HCT116 (cell line): ENCODE data around the gene FAH. TPM values are rescaled to one million over a fixed set of nuclear protein-coding genes. Genes with fewer than 3 reads are reported as not detected.

ENCODE experiments used
- ATAC-seq: fragments of 200-7000 bp; cut with Tn5 transposase; 2 replicates; pipeline ENCODE4 v1.9.1; 2020; ENCODE audit warnings: mild to moderate bottlenecking, moderate library complexity
- BruUV-seq: library from RNA; stranded (reverse); fragments of 400-500 nt; replicated peaks from 2 replicates; lab custom pipeline; 2021; lab: Mats Ljungman, UMichigan
- CTCF ChIA-PET: fragments of 300-600 bp; sonication (Branson Sonifier 250); formaldehyde crosslinking; loops from one replicate; lab custom pipeline; 2021; ENCODE audit warnings: antibody characterized with exemption; lab: Charles Lee
- POLR2A ChIA-PET: fragments of 300-600, 350-600 bp; sonication (Branson Sonifier 250); formaldehyde crosslinking; loops from one replicate; lab custom pipeline; 2021; ENCODE audit warnings: antibody characterized with exemption; lab: Charles Lee
- RAD21 ChIA-PET, 2 experiments: fragments of 300-600 bp; sonication (Branson Sonifier 250); formaldehyde crosslinking; loops; one replicate each; lab custom pipeline; 2023; ENCODE audit warnings: low total read pairs in 2 of 2; ENCODE audit not compliant: uncharacterized antibody in 2 of 2, unreplicated experiment in 2 of 2, low non-redundant PET in 1 of 2; lab: Charles Lee
- DNase-seq: peaks from one replicate; pipeline ENCODE4 v3.0.0-alpha.2; 2010; ENCODE audit warnings: low read depth, low spot score
- H2AFZ ChIP-seq: fragments of 200-600 bp; shearing (Covaris generic), sonication (generic); 2 replicates; pipeline ENCODE4 v1.6.1; 2017; ENCODE audit warnings: low read depth, mixed run types, mixed read lengths, antibody characterized with exemption, low read length; ENCODE audit not compliant: poor library complexity, severe bottlenecking
- H3K27ac ChIP-seq: 2 replicates; pipeline ENCODE4 v1.5.1; 2012; ENCODE audit warnings: low read depth, low read length
- H3K27me3 ChIP-seq: fragments of 200-600 bp; sonication (generic); 2 replicates; pipeline ENCODE4 v1.6.1; 2016; ENCODE audit warnings: mixed run types, low read length, mixed read lengths; ENCODE audit not compliant: insufficient read depth
- H3K36me3 ChIP-seq, 2 experiments: fragments of 200-500 bp in 1 of 2; fragments of 200-600 bp in 1 of 2; sonication (Bioruptor generic) in 1 of 2; sonication (generic) in 1 of 2; 2 replicates each; pipeline versions ENCODE4 v1.5.1 to v1.6.1; 2014 to 2016; ENCODE audit warnings: low read length in 2 of 2, inconsistent platforms in 1 of 2, mixed read lengths in 1 of 2, mixed run types in 1 of 2; ENCODE audit not compliant: insufficient read depth in 2 of 2, control insufficient read depth in 1 of 2
- H3K4me1 ChIP-seq, 2 experiments: fragments of 200-600 bp in 1 of 2; sonication (generic) in 1 of 2; 2 replicates each; pipeline versions ENCODE4 v1.5.1 to v1.6.1; 2012 to 2017; ENCODE audit warnings: low read length in 2 of 2, inconsistent platforms in 1 of 2, mild to moderate bottlenecking in 1 of 2, mixed read lengths in 1 of 2, mixed run types in 1 of 2, moderate library complexity in 1 of 2; ENCODE audit not compliant: insufficient read depth in 2 of 2, control insufficient read depth in 1 of 2
- H3K4me2 ChIP-seq: fragments of 200-600 bp; sonication (generic); 2 replicates; pipeline ENCODE4 v1.6.1; 2017; ENCODE audit warnings: mixed run types, low read length, mixed read lengths
- H3K4me3 ChIP-seq, 2 experiments: fragments of 200-600 bp in 1 of 2; sonication (generic) in 1 of 2; replicated peaks in 1 of 2; 2 replicates each; pipeline ENCODE4 v1.5.1; 2011 to 2016; ENCODE audit warnings: low read length in 2 of 2, control low read depth in 1 of 2, low read depth in 1 of 2, mild to moderate bottlenecking in 1 of 2, mixed read lengths in 1 of 2, mixed run types in 1 of 2
- H3K79me2 ChIP-seq: fragments of 200-600 bp; sonication (generic); 2 replicates; pipeline ENCODE4 v1.6.1; 2017; ENCODE audit warnings: mild to moderate bottlenecking, mixed run types, low read length, moderate library complexity, mixed read lengths; ENCODE audit not compliant: insufficient read depth
- H3K9ac ChIP-seq: fragments of 200-600 bp; sonication (generic); 2 replicates; pipeline ENCODE4 v1.6.1; 2016; ENCODE audit warnings: low read length, mixed read lengths
- H3K9me2 ChIP-seq: fragments of 200-600 bp; sonication (generic), shearing (Covaris generic); 2 replicates; pipeline ENCODE4 v1.6.1; 2017; ENCODE audit warnings: mixed run types, mild to moderate bottlenecking, moderate library complexity; ENCODE audit not compliant: insufficient read depth
- H3K9me3 ChIP-seq, 2 experiments: fragments of 200-500 bp in 1 of 2; fragments of 200-600 bp in 1 of 2; sonication (Bioruptor generic) in 1 of 2; sonication (generic) in 1 of 2; 2 replicates each; pipeline ENCODE4 v1.6.1; 2014 to 2017; ENCODE audit warnings: low read length in 2 of 2, mixed read lengths in 2 of 2, inconsistent platforms in 1 of 2, low read depth in 1 of 2, mild to moderate bottlenecking in 1 of 2, mixed run types in 1 of 2, moderate library complexity in 1 of 2; ENCODE audit not compliant: control insufficient read depth in 1 of 2, insufficient read depth in 1 of 2
- H4K20me1 ChIP-seq: fragments of 200-600 bp; sonication (generic), shearing (Covaris generic); 2 replicates; pipeline ENCODE4 v1.6.1; 2017; ENCODE audit warnings: mixed run types, mild to moderate bottlenecking, moderate library complexity; ENCODE audit not compliant: insufficient read depth
- CBX3 ChIP-seq: IDR thresholded peaks from 2 replicates; pipeline ENCODE4 v1.6.1; 2012; ENCODE audit warnings: low read depth
- CEBPB ChIP-seq: IDR thresholded peaks from 2 replicates; pipeline ENCODE4 v1.6.1; 2012; ENCODE audit warnings: low read depth
- EZH2 ChIP-seq: fragments of 200-600 bp; sonication (generic); IDR thresholded peaks from 2 replicates; pipeline ENCODE4 v1.6.1; 2017; ENCODE audit warnings: antibody characterized with exemption, mixed run types
- EZH2phosphoT487 ChIP-seq: fragments of 200-600 bp; IDR thresholded peaks from 2 replicates; pipeline ENCODE4 v1.6.1; 2018; ENCODE audit warnings: antibody characterized with exemption, borderline replicate concordance
- JUND ChIP-seq: IDR thresholded peaks from 2 replicates; pipeline ENCODE4 v1.6.1; 2012
- MAX ChIP-seq: IDR thresholded peaks from 2 replicates; pipeline ENCODE4 v1.6.1; 2012
- POLR2A ChIP-seq: IDR thresholded peaks from 2 replicates; pipeline ENCODE4 v1.7.0; 2011; ENCODE audit warnings: borderline replicate concordance; ENCODE audit not compliant: insufficient read depth, insufficient read length; ENCODE audit errors: extremely low read depth
- RAD21 ChIP-seq: IDR thresholded peaks from 2 replicates; pipeline ENCODE4 v1.6.1; 2012; ENCODE audit warnings: low read depth, mild to moderate bottlenecking
- REST ChIP-seq: IDR thresholded peaks from 2 replicates; pipeline ENCODE4 v1.6.1; 2012; ENCODE audit warnings: low read depth
- TCF7L2 ChIP-seq: IDR thresholded peaks from 2 replicates; pipeline ENCODE4 v1.7.0; 2011; ENCODE audit warnings: borderline replicate concordance, inconsistent platforms; ENCODE audit not compliant: insufficient read depth, insufficient read length; ENCODE audit errors: extremely low read depth
- YY1 ChIP-seq: IDR thresholded peaks from 2 replicates; pipeline ENCODE4 v1.6.1; 2011; ENCODE audit warnings: low read length, low read depth, moderate library complexity, mild to moderate bottlenecking; ENCODE audit not compliant: insufficient replicate concordance; ENCODE audit errors: extremely low read depth
- ZFX ChIP-seq: fragments of 450-650 bp; IDR thresholded peaks from 2 replicates; pipeline ENCODE4 v1.6.1; 2017
- ZNF274 ChIP-seq: fragments of 200-500 bp; sonication (Bioruptor generic); IDR thresholded peaks from 2 replicates; pipeline ENCODE4 v1.6.1; 2014; ENCODE audit warnings: mild to moderate bottlenecking, low read depth, low read length, inconsistent platforms
- intact Hi-C: fragments of 100-400 bp; cut with micrococcal nuclease; formaldehyde crosslinking; loops from 2 replicates; pipeline ENCODE4 v1.10.0; 2022
- total RNA-seq: library from RNA; stranded (reverse); gene quantifications from one replicate; pipeline ENCODE4 v1.2.1, GENCODE V29; 2021; ENCODE audit not compliant: unreplicated experiment

Gene FAH
- total RNA-seq, 1 experiment from 2014 or later = 20.0 TPM

GRCh38 chr15:80167936-80168335 is 15.1 kb downstream of the FAH start:
- Histone ChIP-seq H3K4me2 (no peak overlapping the region), H3K9me2 (no peaks in the 10 kb centered on the region), H3K27me3 (no peaks in the 10 kb centered on the region), H3K4me3 (no peak overlapping the region)
- DNase-seq (no peak), ATAC-seq (no peak)
- no TSS peak for BruUV-seq
- TF ChIP-seq RAD21 (no peak), ZNF274 (no peak), EZH2 (no peak), MAX (no peak), TCF7L2 (no peak), YY1 (no peak), REST (no peak), POLR2A (no peak), ZFX (no peak), CBX3 (no peak), JUND (no peak), CEBPB (no peak), EZH2phosphoT487 (no peak)
- TF ChIP-seq, all 23 proteins: peak for 0
- RAD21 ChIA-PET = interaction anchor here in 1 of 2 experiments (0.7 kb wide), 1 partner anchor 11 kb away, joined by 3 read pairs; no protein-coding TSS in a partner anchor
- intact Hi-C loops = no loop called here
- CTCF ChIA-PET = no interaction called here
- H3K9me3 ChIP-seq = no peaks in the 10 kb centered on the region
- no peaks in the 10 kb centered on the region for H3K79me2 ChIP-seq
- H3K9ac ChIP-seq = no peak overlapping the region
- H2AFZ ChIP-seq = no peak overlapping the region
- no peak overlapping the region for H3K27ac ChIP-seq
- H3K36me3 ChIP-seq = 0 out of 4 replicates have a peak, but pooled peaks cover 0 to 2% of the 10 kb centered on the region in 2 experiments
- H3K4me1 ChIP-seq = no peaks in the 10 kb centered on the region
- H4K20me1 ChIP-seq = no peaks in the 10 kb centered on the region
- POLR2A ChIA-PET = no interaction called here
